Smooth muscle cell of the brain vasculature (primary cell): ENCODE results near the gene KCNT1.
"Not testable (repeated sequence)": the region's sequence is repeated elsewhere in the genome, so short reads cannot be mapped to it uniquely, and the experiment has no call there.

Experiments
- DNase-seq: peaks from one replicate; pipeline ENCODE4 v3.0.0-alpha.2; 2012; ENCODE audit warnings: low read depth, low spot score

KCNT1 gene

DNA sequence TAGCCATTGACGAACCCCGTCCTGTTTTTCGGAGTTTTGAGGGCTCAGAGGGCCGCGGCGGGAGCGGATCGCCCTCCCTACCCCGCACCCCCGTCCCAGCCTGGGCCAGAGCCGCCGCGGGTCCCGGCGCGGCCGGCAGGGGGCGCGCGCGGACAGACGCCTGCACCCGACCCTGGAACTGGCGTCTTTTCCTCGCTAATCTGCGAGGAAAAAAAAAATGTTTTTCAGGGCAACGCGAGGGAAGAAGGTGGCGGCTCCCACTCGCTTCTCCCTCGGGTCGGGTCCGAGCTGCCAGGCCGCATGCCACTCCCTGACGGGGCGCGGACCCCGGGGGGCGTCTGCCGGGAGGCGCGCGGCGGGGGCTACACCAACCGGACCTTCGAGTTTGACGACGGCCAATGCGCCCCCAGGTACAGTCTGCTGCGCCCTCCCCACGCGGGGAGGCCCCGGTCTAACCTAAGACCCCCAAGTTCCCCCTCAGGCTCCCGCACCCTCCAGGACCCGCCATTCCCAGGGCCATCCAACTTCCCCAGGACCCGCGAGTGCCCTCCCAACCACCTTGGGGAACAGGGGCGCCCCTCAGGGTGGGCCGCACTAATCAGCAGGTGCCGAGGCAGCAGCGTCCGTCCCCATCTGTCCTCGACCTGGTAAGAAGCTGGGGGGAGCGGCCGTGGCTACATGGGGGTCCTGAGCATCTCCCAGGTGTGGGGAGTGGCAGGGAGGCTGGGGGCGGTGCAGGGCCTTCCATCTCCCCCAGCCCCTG, at the start of gene KCNT1:
TSS of gene KCNT1 (plus strand) at position 227 of the 763 bp plus-strand sequence. CDS start at position 301, 74 bp downstream.
- no peak for DNase-seq

DNA sequence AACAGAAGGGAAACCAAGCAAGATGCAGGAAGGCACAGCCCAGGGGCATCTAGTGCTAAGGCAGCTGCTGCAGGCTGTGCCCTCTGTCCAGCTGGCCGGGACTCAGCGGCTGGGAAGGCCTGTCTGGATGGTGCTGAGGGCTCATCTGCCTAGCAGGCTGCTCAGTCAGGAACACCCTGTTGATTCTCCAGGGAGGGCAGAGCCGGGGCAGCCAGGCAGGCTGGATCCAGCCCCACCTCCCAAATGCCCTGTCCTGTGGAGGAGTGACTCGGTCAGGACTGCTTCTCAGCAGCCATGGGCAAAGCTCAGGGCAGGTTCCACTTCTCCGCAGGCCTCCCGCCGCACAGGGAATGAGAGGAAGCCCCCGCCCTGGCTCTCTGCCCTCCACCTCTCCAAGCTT, 46.7 kb upstream of the KCNT1 start:
- no peak for DNase-seq

DNA sequence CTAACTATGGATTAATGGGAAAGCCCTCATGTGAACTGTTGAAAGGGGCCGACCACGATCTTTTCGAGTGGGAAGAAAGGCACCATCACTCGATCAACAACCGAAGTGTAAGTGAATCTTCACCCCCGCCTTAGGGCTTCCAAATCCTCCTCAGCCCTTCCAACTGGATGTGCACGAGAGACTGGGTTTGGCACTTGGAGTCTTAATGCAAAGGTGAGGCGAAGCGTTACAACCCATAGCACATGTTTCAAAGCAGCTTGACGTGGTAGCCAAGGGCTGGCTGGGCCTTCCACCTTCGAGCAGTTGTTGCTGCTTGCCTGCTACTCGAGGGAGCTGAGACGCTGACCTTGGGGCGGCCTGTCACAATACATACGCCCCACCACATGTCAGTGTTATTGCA, 44.6 kb upstream of the KCNT1 start:
- DNase-seq, result no peak

DNA sequence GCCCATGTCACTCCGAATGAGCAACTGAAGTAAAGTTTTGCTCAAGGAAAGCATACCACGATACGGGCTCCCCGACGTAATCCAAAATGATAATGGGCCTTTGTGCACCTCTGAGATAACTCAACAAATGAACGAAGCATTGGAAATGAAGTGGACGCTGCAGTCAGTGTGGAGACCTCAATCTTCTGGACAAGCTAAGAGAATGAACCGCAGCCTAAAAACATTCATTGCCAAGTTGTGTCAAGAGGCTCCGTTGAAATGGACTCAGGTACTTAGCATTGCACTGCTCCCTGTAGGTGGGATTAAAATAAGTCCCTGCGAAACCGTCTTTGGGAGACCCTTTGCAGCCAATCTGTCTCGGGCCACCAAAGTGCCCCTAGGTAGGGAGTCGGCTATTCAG, 42.7 kb upstream of the KCNT1 start:
- no peak for DNase-seq

DNA sequence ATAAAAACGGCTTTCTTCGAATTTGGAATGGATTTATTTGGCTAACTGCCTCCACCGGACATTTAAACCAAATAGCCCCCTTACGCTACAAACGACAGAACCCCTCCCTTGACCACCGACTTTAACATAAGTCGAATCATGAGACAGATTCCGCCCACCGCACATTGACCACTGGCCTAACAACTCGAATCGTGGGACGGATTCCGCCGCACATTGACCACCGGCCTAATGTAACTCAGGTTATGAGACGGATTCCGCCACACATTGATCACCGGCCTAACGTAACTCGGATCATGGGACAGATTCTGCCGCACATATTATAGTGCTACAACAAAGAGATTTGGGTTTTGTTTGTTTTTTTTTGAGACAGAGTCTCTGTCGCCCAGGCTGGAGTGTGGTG, 41.6 kb upstream of the KCNT1 start:
- DNase-seq, result no peak

DNA sequence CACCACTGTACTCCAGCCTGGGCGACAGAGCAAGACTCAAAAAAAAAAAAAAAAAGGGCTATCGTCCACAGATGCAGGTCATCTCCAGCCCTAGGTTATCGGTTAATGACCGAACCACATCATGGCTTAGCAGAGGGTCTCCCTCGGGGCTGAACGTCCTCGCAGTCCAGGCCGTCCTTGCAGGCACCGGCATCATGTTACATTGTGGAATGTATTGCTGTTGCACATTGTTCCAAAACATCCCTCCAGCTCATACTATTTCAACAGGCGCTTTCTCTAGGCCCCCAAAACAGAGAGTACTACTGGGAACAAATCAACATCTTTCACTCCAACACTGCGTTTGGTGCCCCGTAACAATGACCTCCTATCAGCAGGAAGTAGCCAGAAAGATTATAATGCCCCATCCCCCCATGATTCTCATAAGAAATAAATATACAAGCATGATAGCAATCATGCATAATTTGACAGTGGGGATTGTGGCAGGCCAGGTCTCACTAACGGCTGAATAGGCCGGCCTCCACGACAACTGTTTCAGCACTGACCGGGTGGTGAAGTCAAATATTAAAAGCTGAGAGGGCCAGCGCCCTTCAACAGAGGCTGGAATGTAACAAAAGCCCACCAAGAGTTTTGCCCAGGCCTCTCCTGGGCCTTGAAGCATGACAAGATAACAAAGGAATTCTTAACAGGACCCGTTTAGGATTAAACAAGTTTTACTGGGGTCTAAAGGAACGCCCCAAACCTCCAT, 40.0 kb upstream of the KCNT1 start:
- no peak for DNase-seq

DNA sequence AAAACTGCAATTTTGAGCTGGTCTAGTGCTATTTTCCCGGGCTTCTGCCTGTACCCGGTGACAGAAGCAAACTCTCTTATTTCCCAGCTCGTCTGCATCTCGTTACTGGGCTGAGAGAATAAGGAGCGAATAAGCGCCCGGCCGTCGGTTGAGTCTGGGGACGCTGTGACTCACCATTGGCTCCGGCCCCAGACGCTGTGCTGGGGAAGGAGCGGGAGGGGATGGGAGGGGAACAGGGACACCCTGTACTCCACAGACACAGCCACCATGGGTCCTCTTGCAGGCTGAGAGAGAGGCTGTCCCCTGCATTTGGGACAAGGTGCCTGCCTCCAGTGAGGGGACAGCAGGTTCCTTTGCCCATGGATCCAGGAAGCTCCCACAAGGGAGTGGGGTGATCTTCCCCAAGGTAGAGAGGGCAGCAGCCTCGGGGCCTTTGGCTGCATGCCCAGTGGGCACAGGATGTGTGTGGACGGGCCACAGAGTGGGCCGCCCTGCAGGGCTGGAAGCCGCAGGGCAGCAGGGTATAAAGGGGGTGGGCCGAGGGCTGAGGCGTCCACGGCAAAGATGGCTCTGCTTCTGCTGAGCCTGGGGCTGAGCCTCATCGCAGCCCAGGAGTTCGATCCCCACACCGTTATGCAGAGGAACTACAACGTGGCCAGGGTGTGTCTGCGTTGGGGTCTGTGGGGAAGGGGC, 39.1 kb upstream of the KCNT1 start, which contains the start of gene LCN9:
TSS of gene LCN9 (plus strand) at position 552 of the 693 bp plus-strand sequence. CDS start at position 565, 13 bp downstream.
- no peak for DNase-seq

DNA sequence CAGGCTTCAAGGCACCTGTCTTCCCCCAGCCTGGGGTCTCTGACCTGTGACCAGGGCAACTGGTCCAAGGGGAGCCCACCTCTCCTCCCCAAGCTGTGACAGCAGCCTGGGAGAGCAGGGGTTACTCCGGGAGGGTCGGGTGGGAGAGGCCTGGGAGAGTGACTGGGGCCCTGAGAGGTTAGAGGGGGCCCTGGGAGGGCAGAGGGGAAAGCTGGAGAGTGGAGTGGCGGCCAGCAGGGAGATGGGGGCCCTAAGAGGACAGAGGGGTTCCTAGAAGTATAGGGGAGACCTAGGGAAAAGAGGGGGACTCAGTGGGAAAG, 38.6 kb upstream of the KCNT1 start:
- no peak for DNase-seq

DNA sequence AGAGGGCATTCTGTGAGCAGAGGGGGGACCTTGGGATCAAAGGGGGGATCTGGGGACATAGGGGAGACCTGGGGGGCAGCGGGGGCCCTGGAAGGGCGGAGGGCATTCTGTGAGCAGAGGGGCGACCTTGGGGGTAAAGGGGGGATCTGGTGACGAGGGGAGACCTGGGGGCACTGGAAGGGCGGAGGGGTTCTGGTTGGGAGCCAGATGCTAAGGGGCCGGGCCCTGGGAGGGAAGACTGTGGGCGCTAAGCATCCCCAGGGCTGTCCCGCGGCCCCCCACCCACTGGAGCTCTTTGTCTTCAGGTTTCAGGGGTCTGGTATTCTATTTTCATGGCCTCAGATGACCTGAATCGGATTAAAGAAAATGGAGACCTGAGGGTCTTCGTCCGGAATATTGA, 38.1 kb upstream of the KCNT1 start:
- DNase-seq, result no peak

DNA sequence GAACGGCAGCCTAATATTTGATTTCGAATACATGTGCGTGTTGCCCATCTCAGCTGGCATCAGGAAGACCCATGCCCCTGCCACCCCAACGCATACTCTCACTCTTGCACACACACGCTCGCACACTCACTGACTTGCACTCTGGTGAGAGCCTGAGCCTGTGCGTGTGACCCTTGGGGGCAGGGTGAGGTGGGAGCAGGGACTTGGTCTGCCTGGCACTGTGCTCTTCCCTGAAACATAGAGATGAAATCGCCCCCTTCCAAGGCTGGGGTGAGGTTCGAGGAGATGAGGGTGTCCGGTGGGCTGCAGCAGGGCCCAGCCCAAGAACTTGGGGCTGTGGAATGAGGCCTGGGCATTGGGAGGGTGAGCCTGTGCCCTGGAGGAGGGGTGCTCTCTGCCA, 37.7 kb upstream of the KCNT1 start:
- no peak for DNase-seq

DNA sequence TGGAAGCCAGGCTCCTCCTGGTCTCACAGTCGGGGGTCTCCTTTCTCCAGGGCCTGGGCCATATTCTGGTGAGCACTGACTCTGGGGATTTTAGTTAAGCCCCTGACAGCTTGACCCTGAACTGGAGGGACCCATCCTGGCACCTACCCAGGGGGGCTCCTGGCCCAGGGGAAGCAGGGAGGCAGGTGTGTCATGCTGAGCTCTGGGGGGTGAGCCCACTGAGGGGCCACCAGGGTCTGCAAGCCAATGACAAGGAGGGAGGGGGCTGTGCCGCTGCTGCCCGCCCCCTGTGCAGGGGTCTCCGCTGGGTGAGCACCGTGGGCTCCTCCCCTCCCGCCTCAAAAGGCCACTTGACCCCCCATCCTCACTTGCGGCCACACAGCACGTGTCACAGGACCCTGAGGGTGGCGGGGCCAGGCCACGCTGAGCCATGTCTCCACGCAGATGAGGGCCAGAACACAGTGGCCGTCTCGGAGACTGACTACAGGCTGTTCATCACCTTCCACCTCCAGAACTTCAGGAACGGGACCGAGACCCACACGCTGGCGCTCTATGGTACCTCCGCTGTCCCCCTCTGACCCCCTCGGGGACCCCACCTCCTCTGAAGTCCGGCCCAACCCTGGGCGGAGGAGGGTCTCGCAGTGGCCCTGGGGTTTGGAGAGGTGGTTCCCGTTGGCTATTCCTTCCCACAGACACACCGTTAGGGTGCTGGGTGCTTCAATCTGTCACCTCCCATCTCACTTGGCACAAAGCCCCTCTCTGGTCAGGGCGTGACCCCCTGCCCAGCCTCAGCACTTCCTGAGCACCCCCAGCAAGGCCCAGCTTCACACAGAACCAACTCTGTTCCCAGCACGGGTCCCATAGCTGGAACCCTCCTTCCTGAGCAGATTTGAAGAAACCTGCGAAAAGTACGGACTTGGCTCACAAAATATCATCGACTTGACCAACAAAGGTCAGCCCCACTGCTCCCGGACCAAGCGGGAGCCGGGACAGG, 36.9 kb upstream of the KCNT1 start:
- DNase-seq, result no peak

DNA sequence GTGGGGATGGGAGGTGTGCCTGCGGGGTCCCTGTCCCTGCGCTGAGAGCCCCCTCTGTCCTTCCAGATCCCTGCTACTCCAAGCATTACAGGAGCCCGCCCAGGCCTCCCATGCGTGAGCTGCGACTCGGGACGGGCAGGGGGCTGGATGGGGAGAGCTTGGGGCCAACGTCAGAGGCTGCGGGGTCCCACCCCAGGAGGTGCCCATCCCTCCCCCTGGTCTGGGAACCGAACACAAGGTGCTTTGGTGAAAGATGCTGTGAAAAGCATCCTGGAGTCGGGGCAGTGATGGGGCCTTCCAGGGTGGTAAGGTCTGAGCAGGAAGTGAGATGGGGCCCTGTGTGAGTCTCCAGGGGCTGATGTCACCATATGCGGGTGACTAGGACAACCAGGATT, 36.2 kb upstream of the KCNT1 start:
- DNase-seq, result no peak

DNA sequence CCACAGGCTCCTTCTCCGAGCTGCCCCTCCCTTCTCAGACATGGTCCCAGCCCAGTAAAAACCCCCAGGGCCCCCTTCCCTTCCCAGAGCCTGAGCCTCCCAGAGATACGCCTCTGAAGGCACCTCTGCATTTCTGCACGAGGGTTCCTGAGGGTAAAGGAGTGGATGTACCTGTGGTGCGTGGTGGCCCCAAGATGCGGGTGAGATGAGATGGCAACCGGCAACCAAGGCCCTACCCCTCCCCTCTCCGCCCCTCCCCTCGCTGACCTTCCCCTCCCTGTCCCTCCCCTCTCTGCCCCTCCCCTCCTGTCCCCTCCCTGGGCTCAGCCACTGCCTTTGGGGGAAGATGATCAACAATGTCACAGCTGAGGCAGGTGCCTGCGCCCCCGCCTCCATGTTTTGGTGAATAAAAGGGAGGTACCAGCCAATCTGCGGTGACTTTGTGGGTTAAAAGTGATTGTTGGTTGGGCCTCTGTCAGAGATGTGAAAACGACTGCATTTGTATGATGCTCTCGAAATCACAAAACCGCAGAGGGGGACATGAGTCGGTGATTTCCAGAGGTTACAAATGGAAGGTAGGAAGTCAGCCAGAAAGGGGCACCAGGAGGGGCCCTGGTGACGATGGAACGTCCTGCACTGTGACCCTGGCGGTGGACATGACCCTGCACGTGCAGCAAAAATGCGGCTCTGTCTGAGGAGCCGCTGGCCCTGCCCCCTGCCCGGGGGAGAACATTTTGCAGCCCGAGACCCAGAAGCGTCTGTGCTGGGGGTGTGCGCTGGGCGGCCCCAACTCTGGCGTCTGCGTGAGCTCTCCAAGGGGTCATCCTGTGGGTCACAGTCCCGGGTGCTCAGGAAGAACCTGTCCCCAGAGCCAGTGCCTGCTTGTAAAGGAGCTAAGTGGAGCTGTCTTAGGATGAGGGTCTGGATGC, 35.2 kb upstream of the KCNT1 start:
- DNase-seq, result no peak

DNA sequence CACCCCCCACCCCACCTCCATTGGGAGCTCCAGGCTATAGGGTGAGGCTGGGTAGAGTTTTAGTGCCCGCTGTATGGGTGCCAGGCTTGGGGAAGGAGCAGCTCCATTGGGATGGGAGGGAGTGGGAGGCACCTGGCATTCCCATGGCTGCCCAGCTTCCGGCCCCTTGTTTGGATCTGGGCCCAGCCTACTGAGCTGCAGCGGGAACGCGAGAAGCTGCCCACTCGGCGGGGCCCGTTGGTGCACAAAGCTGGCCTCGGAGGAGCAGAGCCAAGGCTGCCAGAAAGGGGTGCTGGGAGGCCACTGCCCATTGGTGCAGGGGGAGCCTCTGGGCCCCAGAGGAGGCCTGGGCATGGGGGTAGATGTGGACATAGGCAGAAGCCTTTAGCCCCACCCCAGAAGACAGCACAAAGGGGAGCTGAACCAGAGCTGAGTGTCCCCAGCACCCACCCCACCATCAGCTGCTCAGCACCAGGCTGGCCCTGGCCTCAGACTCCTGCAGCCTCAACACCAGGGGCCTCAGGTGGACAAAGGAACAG, 34.5 kb upstream of the KCNT1 start:
- DNase-seq, result no peak

DNA sequence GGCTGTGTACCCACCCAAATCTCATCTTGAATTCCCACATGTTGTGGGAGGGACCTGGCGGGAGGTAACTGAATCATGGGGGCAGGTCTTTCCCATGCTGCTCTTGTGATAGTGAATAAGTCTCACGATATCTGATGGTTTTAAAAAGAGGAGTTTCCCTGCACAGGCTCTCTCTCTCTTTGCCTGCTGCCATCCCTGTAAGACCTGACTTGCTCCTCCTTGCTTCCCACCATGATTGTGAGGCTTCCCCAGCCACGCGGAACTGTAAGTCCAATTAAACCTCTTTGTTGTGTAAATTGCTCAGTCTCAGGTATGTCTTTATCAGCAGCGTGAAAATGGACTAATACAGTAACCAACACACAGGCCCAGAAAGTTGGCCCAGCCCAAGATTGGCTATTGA, 33.0 kb upstream of the KCNT1 start:
- not testable (repeated sequence) for DNase-seq

DNA sequence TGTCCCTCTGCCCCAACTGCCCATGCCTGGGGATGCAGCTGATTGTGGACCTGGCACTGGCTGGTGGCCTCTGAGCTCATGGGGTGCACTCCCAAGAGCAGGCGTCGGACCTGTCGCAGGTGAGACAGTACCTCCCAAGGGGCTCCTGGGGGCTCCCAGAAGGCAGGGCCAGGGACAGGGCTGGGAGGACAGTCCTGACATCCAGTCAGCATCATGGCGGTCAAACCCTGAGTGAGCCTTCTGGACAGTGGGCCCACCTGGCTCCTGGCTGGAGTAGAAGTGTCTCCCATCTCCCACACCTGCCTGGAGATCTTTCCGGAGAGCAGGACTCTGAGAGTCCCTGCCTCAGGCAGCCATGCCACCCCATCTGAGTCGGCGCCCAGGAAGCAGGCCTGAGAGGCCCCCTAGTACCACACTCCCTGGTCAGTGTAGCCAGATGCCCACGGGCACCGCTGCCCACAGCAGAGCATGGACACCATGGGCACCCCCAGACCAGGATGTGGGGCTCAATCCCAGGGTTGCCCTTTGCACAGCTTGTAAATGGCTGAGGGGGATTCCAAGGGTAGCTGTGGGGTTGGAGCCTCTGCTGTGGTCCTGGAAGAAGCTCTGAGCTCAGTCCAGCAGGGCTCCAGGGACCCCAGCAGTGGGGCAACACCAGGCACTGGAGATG, 32.2 kb upstream of the KCNT1 start:
- DNase-seq, result no peak

DNA sequence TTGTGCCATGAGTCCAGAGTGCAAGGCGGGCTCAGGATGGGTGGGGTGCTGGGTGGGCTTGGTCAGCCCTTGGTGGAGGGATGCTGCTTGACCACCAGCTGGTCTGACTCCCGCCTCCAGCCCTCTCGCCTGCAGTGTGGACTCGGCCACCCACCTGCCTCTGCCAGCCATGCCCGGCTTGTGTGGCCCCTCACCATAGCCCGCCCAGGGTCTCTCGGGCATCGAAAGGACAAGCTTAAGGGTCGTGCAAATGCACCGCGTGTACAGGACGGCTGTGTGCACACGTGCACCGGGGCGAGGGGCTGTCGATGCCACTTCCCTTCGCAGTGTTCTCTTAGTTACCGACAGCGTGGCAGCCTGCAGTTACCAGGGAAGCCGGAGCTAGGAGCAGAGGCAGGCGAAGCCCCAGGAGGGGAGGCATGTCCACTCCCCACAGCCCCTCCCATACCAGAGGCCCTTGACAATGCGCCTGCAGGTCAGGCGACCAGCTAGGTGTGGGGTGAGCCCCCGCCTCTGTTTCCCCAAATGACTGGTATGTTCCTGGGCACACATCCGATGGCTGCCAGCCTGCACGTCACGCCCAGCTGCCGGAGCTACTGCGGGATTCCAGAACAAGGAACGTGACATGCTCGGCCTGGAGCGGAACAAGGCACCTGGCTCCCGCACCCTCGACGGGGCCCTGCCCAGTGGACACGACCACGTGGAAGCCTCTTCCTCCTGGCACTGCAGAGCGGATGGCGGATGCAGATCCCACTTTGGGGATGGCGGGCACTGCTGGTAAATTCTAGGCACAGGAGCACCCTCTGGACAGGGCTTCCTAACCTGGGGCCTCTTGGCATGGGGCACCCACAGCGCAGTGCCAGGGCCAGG, 31.0 kb upstream of the KCNT1 start:
- DNase-seq, result no peak

DNA sequence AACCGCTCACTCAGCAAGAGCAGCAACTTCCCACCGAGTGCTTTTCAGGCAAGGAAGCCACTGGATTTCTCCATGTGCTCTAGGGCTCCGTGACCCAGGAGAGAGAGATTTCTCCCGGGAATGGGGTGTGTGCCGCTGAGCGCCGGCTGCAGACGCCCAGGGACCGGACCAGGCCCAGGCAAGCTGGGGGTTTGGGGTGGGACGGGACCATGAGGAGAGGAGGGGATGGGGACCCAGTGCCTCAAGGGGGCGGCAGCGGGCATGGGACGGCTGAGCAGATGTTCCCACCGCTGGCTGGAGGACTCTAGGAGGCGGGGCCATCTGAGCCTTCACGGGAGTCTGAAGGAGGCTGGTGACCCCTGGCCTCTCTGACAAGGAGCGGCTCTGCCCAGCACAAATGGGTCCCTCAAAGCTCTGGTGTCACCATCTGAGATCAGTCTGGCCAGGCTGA, 30.4 kb upstream of the KCNT1 start:
- DNase-seq, result no peak
